ENCODE measurements around the gene NALCN. TPM values are rescaled to one million over a fixed set of nuclear protein-coding genes. Genes with fewer than 3 reads are reported as not detected.
A peak's percentile ranks its signal among the peaks of the same experiment; 100 is the strongest.

The NALCN gene
- total and polyA plus RNA-seq, 5 experiments from 2014 or later: not detected

- ATAC-seq (no peak), DNase-seq (no peak)
- H3K27ac Mint-ChIP-seq: no peak overlapping the region
- peaks cover 0 to 11% (median 7%) of the 10 kb centered on the region in 5 donors for H3K27me3 Mint-ChIP-seq
- H3K9me3 Mint-ChIP-seq: no peaks in the 10 kb centered on the region
- no peak overlapping the region for H3K4me3 Mint-ChIP-seq
- POLR2A ChIA-PET: no interaction called here
- H3K4me1 Mint-ChIP-seq: no peaks in the 10 kb centered on the region
- H3K36me3 Mint-ChIP-seq: no peaks in the 10 kb centered on the region
Measured at GRCh38 chr13:101115762-101116171, 300.5 kb downstream of the NALCN start.

- Mint-ChIP-seq H3K27ac (no peak overlapping the region), H3K9me3 (peaks cover 0 to 2% (median 0%) of the 10 kb centered on the region in 9 donors), H3K27me3 (peaks cover 1 to 37% (median 15%) of the 10 kb centered on the region in 5 donors), H3K36me3 (no peaks in the 10 kb centered on the region), H3K4me3 (no peak overlapping the region), H3K4me1 (no peaks in the 10 kb centered on the region)
- POLR2A ChIA-PET: no interaction called here
- ATAC-seq (no peak), DNase-seq (no peak)
Measured at GRCh38 chr13:101111894-101112293, 304.4 kb downstream of the NALCN start.

- H3K4me1 Mint-ChIP-seq: no peaks in the 10 kb centered on the region
- peaks cover 0 to 4% (median 0%) of the 10 kb centered on the region in 3 donors for H3K36me3 Mint-ChIP-seq
- no peak overlapping the region for H3K4me3 Mint-ChIP-seq
- POLR2A ChIA-PET: no interaction called here
- peak overlapping the region in 1 of 10 donors; percentile 74 for H3K27ac Mint-ChIP-seq
- ATAC-seq (no peak), DNase-seq (no peak)
- peaks cover 0 to 13% (median 0%) of the 10 kb centered on the region in 9 donors for H3K9me3 Mint-ChIP-seq
- peaks cover 1 to 56% (median 22%) of the 10 kb centered on the region in 5 donors for H3K27me3 Mint-ChIP-seq
Measured at GRCh38 chr13:101109005-101109404, 307.3 kb downstream of the NALCN start.

- DNase-seq: no peak
- peaks cover 0 to 27% (median 12%) of the 10 kb centered on the region in 5 donors for H3K27me3 Mint-ChIP-seq
- H3K27ac Mint-ChIP-seq: no peak overlapping the region
- ATAC-seq: no peak
- H3K9me3 Mint-ChIP-seq: no peaks in the 10 kb centered on the region
- no peak overlapping the region for H3K4me3 Mint-ChIP-seq
- no peaks in the 10 kb centered on the region for H3K4me1 Mint-ChIP-seq
- POLR2A ChIA-PET: no interaction called here
- no peaks in the 10 kb centered on the region for H3K36me3 Mint-ChIP-seq
Measured at GRCh38 chr13:101098873-101099272, 317.4 kb downstream of the NALCN start.

- H3K4me1 Mint-ChIP-seq: no peaks in the 10 kb centered on the region
- no peak overlapping the region for H3K4me3 Mint-ChIP-seq
- H3K36me3 Mint-ChIP-seq: no peaks in the 10 kb centered on the region
- peaks cover 7 to 48% (median 13%) of the 10 kb centered on the region in 5 donors for H3K27me3 Mint-ChIP-seq
- peaks cover 0 to 2% (median 0%) of the 10 kb centered on the region in 9 donors for H3K9me3 Mint-ChIP-seq
- H3K27ac Mint-ChIP-seq: no peak overlapping the region
- no peak for ATAC-seq
- POLR2A ChIA-PET: no interaction called here
- DNase-seq: no peak
Measured at GRCh38 chr13:101092985-101093384, 323.3 kb downstream of the NALCN start.

- H3K27me3 Mint-ChIP-seq: peaks cover 7 to 39% (median 10%) of the 10 kb centered on the region in 5 donors
- H3K4me3 Mint-ChIP-seq: no peak overlapping the region
- no peaks in the 10 kb centered on the region for H3K36me3 Mint-ChIP-seq
- peaks cover 0 to 2% (median 0%) of the 10 kb centered on the region in 9 donors for H3K9me3 Mint-ChIP-seq
- no peaks in the 10 kb centered on the region for H3K4me1 Mint-ChIP-seq
- POLR2A ChIA-PET: no interaction called here
- no peak overlapping the region for H3K27ac Mint-ChIP-seq
- DNase-seq (no peak), ATAC-seq (no peak)
Measured at GRCh38 chr13:101090287-101090686, 326.0 kb downstream of the NALCN start.

- Mint-ChIP-seq H3K4me3 (no peak overlapping the region), H3K4me1 (peaks cover 0 to 1% (median 0%) of the 10 kb centered on the region in 4 donors), H3K27ac (no peak overlapping the region), H3K9me3 (peaks cover 0 to 2% (median 0%) of the 10 kb centered on the region in 9 donors), H3K27me3 (peaks cover 2 to 19% (median 10%) of the 10 kb centered on the region in 5 donors), H3K36me3 (no peaks in the 10 kb centered on the region)
- DNase-seq: no peak
- ATAC-seq: no peak
- POLR2A ChIA-PET: no interaction called here
Measured at GRCh38 chr13:101085551-101085950, 330.8 kb downstream of the NALCN start.

GRCh38 chr13:101082441-101082840 is 333.9 kb downstream of the NALCN start:
- Mint-ChIP-seq H3K27ac (no peak overlapping the region), H3K36me3 (no peaks in the 10 kb centered on the region), H3K4me3 (no peak overlapping the region), H3K4me1 (peaks cover 0 to 1% (median 0%) of the 10 kb centered on the region in 4 donors), H3K27me3 (peaks cover 0 to 15% (median 9%) of the 10 kb centered on the region in 5 donors), H3K9me3 (peaks cover 0 to 8% (median 1%) of the 10 kb centered on the region in 9 donors)
- ATAC-seq: no peak
- POLR2A ChIA-PET: no interaction called here
- DNase-seq: no peak

GRCh38 chr13:101080616-101081015 is 335.7 kb downstream of the NALCN start:
- POLR2A ChIA-PET: no interaction called here
- peaks cover 0 to 8% (median 5%) of the 10 kb centered on the region in 9 donors for H3K9me3 Mint-ChIP-seq
- DNase-seq: no peak
- no peak for ATAC-seq
- H3K36me3 Mint-ChIP-seq: no peaks in the 10 kb centered on the region
- H3K4me1 Mint-ChIP-seq: peaks cover 0 to 1% (median 0%) of the 10 kb centered on the region in 4 donors
- H3K27me3 Mint-ChIP-seq: peaks cover 0 to 15% (median 7%) of the 10 kb centered on the region in 5 donors
- no peak overlapping the region for H3K4me3 Mint-ChIP-seq
- H3K27ac Mint-ChIP-seq: no peak overlapping the region

- DNase-seq: no peak
- peaks cover 5 to 56% (median 26%) of the 10 kb centered on the region in 5 donors for H3K27me3 Mint-ChIP-seq
- no peak overlapping the region for H3K4me3 Mint-ChIP-seq
- POLR2A ChIA-PET: no interaction called here
- H3K27ac Mint-ChIP-seq: no peak overlapping the region
- H3K4me1 Mint-ChIP-seq: no peaks in the 10 kb centered on the region
- no peaks in the 10 kb centered on the region for H3K36me3 Mint-ChIP-seq
- no peak for ATAC-seq
- H3K9me3 Mint-ChIP-seq: peaks cover 0 to 11% (median 0%) of the 10 kb centered on the region in 9 donors
Measured at GRCh38 chr13:101065329-101065728, 351.0 kb downstream of the NALCN start.

- Mint-ChIP-seq H3K4me3 (no peak overlapping the region), H3K27me3 (peaks cover 6 to 70% (median 36%) of the 10 kb centered on the region in 5 donors), H3K27ac (peak overlapping the region in 1 of 10 donors; percentile 22), H3K4me1 (peaks cover 0 to 14% (median 3%) of the 10 kb centered on the region in 4 donors), H3K9me3 (no peaks in the 10 kb centered on the region), H3K36me3 (no peaks in the 10 kb centered on the region)
- no peak for DNase-seq
- POLR2A ChIA-PET: no interaction called here
- ATAC-seq: no peak
Measured at GRCh38 chr13:101059793-101060192, 356.5 kb downstream of the NALCN start.

GRCh38 chr13:101058841-101059240 is 357.5 kb downstream of the NALCN start:
- Mint-ChIP-seq H3K4me3 (peak overlapping the region in 1 of 10 donors; percentile 15), H3K36me3 (no peaks in the 10 kb centered on the region), H3K27me3 (peaks cover 6 to 61% (median 31%) of the 10 kb centered on the region in 5 donors), H3K27ac (no peak overlapping the region), H3K4me1 (peaks cover 0 to 14% (median 3%) of the 10 kb centered on the region in 4 donors), H3K9me3 (no peaks in the 10 kb centered on the region)
- DNase-seq (no peak), ATAC-seq (no peak)
- POLR2A ChIA-PET: no interaction called here

GRCh38 chr13:101053301-101054093 is 362.8 kb downstream of the NALCN start:
- POLR2A ChIA-PET: no interaction called here
- ATAC-seq: no peak
- H3K36me3 Mint-ChIP-seq: no peaks in the 10 kb centered on the region
- H3K4me1 Mint-ChIP-seq: peaks cover 0 to 11% (median 2%) of the 10 kb centered on the region in 4 donors
- no peak overlapping the region for H3K27ac Mint-ChIP-seq
- peaks cover 0 to 1% (median 0%) of the 10 kb centered on the region in 9 donors for H3K9me3 Mint-ChIP-seq
- no peak overlapping the region for H3K4me3 Mint-ChIP-seq
- peaks cover 0 to 22% (median 7%) of the 10 kb centered on the region in 5 donors for H3K27me3 Mint-ChIP-seq
- DNase-seq: no peak

All from naive thymus-derived CD8-positive, alpha-beta T cell (primary cell).